ENCODE measurements around the gene MPV17.
A peak's percentile ranks its signal among the peaks of the same experiment; 100 is the strongest.
"Not testable (repeated sequence)": the region's sequence is repeated elsewhere in the genome, so short reads cannot be mapped to it uniquely, and the experiment has no call there.

MPV17 gene

DNA sequence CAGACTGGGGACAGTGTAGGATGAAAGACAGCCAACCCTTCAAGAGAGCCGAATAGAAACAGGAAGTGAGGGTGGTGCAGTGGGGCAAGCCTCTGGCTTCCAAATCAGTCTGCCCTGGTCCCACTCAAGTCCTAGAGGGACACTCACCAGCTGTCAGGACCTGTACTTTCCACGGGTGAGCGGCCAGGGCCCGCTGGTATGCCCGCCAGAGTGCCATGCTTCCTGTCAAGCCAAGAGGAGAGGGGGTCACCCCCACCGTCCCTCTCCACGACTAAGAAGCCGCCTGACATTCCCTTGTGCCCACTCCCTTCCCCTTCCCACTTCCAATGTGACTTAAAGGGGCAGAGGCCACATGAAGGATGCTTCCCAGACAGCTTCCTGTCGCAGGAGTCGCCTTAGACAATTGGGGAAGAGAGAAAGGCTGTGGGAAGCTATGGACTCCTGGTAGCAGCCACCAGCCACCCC is 564 bp downstream of the MPV17 start:
- DNase-seq, result no peak

DNA sequence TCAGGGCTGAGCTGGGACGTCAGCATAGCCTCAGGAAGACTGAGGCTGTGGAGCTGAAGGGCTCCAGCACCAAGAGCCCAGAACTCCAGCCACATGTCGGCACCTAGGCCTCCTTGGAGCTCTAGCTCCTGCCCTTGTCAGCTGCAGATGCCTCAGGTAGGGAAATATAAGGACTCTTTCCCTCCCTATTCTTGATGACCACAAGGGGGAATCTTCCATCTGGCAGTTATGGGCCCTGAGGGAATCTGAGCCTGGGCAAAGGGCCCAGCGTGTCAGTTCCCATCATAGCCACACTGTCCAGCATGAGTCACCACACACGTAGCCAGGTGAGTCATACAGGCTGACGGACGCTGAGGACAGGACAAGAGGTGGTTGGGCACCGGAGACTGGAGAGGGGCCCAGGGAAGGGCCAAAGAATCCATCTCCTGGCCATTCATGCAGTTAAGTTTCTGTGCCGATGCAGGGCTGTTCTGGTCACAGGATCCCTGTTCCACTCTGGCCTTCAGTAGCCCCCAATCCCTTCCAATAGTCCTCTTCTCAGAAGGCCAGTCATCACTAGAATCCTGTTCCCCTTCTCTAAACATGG is 1.8 kb downstream of the MPV17 start:
- DNase-seq, result peak; percentile 99 to 100

DNA sequence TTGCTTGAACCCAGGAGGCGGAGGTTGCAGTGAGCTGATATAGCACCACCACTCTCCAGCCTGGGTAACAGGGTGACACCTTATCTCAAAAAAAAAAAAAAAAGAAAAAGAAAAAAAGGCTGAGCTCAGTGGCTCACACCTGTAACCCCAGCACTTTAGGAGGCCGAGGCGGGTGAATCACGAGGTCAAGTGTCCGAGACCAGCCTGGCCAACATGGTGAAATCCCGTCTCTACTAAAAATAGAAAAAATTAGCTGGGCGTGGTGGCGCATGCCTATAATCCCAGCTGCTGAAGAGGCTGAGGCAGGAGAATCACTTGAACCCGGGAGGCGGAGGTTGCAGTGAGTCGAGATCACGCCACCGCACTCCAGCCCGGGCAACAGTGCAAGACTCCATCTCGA is 3.1 kb downstream of the MPV17 start:
- DNase-seq, result not testable (repeated sequence)

GRCh38 chr2:27316655-27317412 is 6.1 kb downstream of the MPV17 start:
- DNase-seq, result no peak

DNA sequence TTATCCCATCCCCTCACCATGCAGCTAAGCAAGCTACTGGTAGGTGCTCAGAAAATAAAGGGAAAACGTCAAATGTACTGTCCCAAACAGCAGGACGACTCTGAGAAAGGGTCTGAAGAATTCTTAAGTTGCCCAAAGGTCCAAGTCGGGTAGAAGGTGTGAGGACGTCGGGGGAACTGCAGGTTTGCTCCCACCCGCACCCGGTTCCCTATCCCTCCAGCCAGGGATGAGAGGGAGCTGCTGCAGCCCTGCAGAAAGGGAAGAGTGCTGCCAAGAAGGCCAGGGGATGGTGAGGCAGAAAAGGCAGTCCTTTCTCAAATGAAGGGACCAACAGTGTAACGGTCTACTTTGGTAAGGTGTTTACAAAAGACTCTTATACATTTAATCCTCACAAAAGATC is 7.8 kb downstream of the MPV17 start:
- no peak for DNase-seq

- no peak for DNase-seq
Measured at GRCh38 chr2:27314709-27315108, 8.2 kb downstream of the MPV17 start.

DNA sequence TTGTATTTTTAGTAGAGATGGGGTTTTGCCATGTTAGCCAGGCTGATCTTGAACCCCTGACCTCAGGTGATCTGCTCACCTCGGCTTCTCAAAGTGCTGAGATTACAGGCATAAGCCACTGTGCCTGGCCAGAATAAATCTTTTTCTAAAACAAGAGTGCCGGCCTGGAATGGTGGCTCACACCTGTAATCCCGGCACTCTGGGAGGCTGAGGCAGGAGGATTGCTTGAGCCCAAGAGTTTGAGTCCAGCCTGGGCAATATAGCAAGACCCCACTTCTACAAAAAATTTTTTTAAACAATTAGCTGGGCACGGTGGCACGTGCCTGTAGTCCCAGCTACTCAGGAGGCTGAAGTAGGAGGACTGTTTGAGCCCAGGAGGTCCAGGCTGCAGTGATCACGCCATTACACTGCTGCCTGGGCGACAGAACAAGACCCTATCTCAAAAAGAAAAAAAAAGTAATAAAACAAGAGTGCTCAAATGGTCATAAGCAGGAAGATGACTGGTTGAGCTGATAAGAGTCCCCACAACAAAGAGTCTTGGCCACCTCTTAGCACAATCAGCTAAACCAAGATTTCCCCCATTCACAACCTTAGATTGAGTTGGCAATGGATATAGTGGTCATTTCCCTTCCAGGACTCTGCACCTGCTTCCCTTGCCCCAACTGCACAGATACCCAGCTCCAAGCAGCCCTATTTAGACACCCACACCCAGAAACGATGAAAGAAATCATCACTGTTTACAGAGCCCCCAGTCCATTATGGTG is 8.8 kb downstream of the MPV17 start:
- DNase-seq, result no peak

DNA sequence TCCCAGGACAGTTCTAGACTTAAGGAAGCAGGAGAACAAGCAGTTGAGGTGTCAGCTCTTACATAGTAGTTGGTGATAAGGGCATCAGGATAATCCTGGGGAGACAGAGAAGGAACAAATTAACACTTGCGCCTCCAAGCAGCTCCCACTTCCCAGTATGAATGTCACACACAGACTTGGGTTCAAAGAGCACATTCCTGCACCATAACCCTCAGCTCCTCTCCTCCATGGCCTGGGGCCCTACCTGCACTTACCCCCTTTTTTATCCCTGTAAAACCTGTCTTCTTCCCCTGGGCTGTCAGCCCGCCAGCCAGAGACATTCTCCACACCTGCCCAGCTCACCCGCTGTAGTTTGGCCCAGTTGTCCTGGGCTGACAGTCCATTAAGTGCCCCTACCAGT is 10.7 kb downstream of the MPV17 start:
- DNase-seq, result no peak

DNA sequence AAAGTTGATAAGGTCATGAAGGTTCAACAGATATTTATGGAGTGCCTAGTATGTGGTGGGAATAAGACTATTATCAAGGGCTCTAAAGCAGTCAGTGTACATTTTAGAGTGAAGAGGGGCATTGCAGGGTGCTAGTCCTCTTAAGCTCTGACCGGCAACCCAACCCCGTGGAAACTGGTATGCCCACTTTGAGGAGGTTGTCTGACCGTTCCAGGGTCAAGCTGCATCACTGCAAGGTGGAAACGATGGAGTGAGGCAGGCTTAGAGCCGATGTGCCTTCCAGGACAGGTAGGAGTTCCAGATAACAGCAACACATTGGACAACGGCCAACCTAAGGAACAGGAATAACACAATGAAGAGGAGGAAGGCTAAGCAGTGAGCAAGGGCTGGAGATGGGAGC is 13.2 kb downstream of the MPV17 start:
- no peak for DNase-seq

DNA sequence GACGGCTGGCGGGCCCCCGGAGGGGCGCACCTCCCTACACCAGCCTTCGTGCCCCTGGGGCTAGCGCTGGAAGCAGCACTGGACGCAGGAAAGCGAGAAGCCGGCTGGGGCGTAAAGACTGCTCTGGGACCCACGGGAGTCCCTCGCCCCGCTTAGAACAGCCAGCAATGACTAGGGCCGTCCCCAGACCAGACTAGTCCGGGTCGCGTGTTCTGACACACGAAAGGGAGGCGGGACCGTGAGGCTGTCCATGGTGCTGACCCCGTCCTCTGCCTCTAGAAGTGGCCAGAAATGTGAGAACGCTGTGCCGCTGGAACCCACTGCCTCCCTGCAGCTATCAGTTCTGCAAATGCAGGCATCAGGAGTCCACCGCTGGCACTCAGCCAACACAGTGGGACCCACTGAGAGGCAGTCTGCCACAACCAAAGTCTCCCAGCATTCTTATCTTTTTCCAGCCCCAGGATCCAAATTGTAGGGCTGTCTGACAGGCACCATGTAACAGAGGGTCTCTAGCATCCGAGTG is 14.5 kb downstream of the MPV17 start, which contains the start of gene UCN:
UCN (minus strand) TSS at position 87 of the 523 bp plus-strand sequence. CDS start 550 bp downstream, outside the sequence.
- no peak for DNase-seq

DNA sequence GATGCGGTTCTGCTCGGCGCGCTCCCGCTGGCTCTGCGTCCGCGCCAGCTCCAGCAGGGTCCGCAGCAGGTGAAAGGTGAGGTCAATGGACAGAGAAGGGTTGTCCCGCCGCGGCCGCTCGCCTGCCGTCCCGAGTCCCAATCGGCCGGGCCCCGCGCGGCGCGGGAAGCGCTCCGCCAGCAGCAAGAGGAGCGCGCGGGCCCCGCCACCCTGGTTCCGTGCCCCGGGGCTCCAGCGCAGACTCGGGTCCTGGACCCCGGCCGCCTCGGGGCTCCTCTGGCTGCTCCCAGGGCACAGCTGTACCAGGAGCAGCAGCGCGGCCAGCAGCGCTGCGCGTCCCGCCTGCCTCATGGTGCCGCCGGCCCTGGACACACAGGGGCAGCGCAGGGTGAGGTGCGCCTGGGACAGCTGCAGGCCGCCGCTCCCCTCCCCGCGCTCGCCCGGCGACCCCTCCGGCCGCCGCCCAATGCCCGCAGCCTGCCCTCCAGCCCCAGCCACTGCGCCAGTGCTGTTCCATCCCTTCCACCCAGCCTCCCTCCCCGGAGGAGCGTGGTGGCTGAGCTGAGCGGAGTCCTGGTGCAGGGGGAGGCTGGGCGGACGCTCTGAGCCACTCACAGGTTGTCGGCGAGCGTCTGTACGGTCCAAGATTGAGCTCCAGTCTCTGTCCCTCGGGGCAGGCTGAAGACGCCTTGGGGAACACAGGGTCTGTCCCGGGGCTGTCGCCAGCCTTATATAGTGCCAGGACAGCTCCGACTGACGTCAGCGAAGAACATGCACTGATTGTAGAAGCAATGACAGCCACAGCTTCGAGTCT is 15.1 kb downstream of the MPV17 start:
- DNase-seq, result no peak

DNA sequence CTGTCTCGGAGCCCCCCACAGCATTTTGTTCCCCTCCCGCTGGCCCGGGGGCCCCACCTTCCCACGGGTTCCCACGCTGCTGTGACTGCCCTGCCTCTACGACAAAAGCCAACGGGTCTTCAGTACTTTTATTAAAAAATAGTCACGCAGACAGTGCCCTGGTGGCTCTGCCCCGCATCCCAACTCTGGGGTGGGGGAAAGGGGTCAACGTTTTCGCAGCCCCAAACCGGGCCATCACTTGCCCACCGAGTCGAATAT is 15.7 kb downstream of the MPV17 start:
- DNase-seq, result no peak

DNA sequence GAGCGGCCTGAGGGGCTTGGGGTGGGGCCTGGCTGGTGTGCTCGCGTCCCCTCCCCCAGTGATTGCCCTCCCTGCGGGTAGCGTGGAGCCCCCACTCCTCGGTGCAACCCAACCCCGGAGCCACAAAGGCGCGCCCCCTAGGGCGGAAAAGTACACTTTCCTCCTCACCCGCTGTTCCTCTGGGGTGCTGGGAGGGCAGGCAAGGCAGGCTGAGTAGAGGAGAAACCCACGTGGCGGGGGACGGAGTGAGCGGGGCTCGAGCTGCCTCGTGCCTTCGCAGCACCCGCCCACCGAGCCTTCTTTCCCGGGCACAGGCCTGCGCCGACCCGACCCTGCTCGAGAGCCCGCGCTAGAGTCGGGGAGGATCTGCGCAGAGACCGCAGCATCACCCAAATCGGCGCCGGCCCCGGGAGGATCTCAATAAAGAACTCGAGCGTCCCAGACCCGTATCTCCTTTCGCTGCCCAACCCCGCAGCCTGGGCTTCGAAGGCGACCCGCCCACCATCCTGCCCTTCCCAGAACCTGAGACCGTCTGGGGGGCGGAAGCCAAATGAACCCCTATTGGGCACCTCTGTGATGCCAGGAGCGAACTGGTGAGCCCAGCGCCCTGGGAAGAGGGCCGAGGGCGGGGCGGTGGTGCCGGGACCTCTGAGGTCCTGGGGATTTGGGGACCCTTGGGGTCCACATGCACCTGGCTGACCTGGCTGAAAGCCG is 16.2 kb downstream of the MPV17 start:
- no peak for DNase-seq

DNA sequence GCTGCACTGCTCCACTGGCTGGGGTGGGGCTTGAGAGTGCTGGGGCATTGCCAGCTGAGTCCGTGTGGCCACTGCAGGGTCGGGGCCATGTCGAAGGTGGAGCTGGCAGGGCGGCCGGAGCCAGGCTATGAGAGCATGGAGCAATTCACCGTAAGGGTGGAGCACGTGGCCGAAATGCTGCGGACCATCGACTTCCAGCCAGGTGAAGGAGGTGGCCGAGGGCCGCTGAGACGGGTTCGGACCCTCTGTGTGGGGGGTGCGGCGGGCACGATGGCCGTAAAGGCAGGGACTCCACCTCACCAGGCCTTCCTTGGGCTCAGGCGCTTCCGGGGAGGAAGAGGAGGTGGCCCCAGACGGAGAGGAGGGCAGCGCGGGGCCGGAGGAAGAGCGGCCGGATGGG is 16.8 kb downstream of the MPV17 start:
- no peak for DNase-seq

- DNase-seq, result no peak
Measured at GRCh38 chr2:27305516-27305915, 17.4 kb downstream of the MPV17 start.

DNA sequence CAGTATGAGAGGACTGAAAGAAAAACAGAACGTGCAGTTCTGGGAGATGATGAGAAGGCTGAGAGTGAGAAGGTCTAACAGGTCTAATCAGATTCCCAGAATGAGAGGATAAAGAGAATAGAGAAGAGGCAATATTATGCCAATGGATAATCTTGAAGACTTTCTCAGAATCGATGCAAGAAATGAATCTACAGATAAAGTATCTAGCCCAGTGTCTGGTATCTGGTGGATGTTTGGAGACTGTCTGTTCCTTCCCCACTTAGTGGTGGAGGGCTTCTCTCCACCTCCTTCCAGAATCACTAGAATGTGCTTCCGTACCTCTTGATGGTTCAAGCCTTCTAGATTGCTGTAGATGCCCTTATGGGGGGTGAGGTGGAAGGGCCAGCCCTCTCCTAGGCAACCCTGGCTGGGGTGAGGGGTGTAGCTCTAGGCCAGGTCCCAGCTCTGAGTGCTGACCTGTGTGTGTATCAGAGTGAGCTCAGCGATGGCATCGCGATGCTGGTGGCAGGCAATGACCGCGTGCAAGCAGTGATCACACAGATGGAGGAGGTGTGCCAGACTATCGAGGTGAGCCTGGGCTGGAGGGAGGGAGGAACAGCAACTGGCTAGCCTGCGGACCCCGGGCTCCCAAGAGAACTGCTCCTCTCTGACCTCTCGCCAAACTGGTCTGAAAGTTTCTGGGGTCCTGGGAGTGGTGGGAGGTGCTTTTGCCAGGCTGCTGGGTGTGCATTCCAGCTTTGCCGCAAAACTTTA is 18.2 kb downstream of the MPV17 start:
- DNase-seq, result no peak

DNA sequence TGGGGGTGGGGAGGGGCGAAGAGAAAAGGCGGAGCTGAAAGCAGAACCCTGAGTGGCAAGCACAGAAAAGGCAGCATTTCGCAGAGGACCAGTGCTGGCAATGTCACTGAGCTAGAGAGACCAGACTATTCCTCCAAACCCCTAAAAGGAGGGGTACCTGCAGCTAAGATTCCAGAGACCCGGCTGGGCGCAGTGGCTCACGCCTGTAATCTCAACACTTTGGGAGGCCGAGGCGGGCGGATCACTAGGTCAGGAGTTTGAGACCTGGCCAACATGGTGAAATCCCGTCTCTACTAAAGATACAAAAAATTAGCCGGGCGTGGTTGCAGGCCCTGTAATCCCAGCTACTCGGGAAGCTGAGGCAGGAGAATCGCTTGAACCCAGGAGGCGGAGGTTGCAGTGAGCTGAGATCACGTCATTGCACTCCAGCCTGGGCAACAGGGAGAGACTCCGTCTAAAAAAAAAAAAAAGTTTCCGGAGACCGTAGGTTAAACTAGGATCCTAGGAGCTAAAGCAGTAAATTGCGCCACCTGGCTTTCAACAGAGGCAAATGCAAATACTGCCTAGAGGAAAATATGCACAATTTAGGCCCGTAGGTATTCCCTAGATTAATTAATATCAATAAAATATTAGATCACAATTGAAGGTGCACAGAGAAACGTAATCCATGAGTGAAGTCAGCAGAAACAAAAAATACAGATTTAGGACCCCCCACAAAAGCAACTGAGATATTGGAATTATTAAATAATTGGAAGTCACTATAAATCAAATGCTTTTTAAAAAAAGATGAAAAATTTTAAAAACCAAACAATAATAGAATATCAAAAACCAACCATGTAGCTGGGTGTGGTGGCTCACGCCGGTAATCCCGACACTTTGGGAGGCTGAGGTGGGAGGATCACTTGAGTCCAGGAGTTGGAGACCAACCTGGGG is 19.5 kb downstream of the MPV17 start:
- peak; percentile 75 to 88 for DNase-seq

GRCh38 chr2:27300606-27301005 is 22.3 kb downstream of the MPV17 start:
- not testable (repeated sequence) for DNase-seq

DNA sequence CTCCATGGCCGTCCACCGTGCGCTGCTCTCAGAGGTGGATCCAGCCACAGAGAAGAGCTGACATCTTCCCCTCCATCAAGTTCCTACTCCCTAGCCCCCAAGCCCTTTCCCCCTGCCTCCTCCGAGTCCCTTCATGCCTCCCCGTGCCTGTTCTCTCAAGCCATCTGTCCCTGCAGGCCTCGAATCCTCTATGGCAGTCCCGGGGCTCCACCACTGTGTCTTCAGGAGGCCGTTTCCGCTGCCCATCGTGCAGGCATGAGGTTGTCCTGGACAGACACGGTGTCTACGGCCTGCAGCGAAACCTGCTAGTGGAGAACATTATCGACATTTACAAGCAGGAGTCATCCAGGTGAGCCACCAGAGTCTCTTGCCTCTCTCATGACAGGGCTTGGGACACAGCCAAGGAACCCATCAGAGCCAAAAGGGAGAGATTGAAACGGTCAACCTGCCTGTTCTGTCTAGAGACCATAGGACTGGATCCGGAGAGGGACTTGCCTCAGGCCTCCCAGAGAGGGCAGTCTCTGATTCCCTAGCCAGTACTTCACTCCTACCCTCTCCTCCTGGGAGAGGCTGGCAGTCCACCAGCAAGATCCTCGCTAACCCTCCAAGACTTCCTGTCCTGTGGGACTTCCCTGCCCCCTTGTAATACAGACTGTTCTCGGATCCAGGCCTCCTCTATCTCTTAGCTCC is 24.4 kb downstream of the MPV17 start:
- DNase-seq, result no peak

- DNase-seq, result no peak
Measured at GRCh38 chr2:27297195-27297594, 25.7 kb downstream of the MPV17 start.

Data from SW 1271 (cell line).